Left ventricle myocardium inferior (tissue), 1 donor: Measurements from ENCODE around the gene SSH2. TPM values are rescaled to one million over a fixed set of nuclear protein-coding genes. Genes with fewer than 3 reads are reported as not detected.

Source experiments
- DNase-seq: peaks from one replicate; pipeline ENCODE4 v3.0.0-alpha.2; 2020
- H3K27ac ChIP-seq: fragments of 200-600 bp; replicated peaks from 2 replicates; pipeline ENCODE4 v1.8.0; 2021
- H3K27me3 ChIP-seq: fragments of 200-600 bp; 2 replicates; pipeline ENCODE4 v1.8.0; 2021; ENCODE audit warnings: low read depth
- H3K36me3 ChIP-seq: fragments of 200-600 bp; 2 replicates; pipeline ENCODE4 v1.8.0; 2021
- H3K4me1 ChIP-seq: fragments of 200-600 bp; 2 replicates; pipeline ENCODE4 v1.8.0; 2021
- H3K4me3 ChIP-seq: fragments of 200-600 bp; 2 replicates; pipeline ENCODE4 v1.8.0; 2021; ENCODE audit warnings: mild to moderate bottlenecking, moderate library complexity
- H3K9me3 ChIP-seq: fragments of 200-600 bp; replicated peaks from 2 replicates; pipeline ENCODE4 v1.8.0; 2021
- intact Hi-C: fragments of 100-400 bp; cut with micrococcal nuclease; formaldehyde crosslinking; loops from one replicate; pipeline ENCODE4 v1.11.0; 2022
- total RNA-seq: library from RNA; stranded (reverse); fragmentation: NEBNext Ultra II Directional; extraction: Animal tissue kit (Norgen Biotek cat#: 25700); gene quantifications from one replicate; pipeline ENCODE4 v1.2.1, GENCODE V29; 2021
- TF ChIP-seq, protein P1 (sequence below): fragments of 200-600 bp; IDR thresholded peaks from 2 replicates; pipeline ENCODE4 v1.8.0; 2021; ENCODE audit warnings: antibody characterized with exemption, mild to moderate bottlenecking, borderline replicate concordance
- donor health status: DM: no; HTN: yes; CAD: no; lungs with severe emphysema.

The SSH2 gene
- total RNA-seq, 1 donor from 2014 or later, result 28.6 TPM

DNA sequence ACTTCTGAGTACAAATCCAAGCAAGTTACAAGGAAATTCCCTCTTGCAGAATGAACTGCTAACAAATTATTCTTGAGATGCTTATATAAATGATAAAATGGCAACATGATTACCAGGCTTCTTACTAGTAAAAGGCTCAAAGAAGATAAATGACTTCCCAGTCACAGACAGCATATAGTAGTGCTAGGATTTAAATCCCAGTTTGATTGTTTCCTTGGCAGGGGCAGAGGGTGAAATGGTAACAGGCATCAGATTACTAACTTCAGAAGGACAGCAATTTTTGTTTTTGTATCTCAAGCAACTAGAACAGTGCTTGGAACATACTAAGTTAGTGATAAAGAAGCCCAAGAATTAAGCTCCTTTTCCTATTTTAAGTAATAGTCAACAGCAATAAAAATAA lies 102.8 kb downstream of the SSH2 start:
- intact Hi-C loops, result no loop called here

DNA sequence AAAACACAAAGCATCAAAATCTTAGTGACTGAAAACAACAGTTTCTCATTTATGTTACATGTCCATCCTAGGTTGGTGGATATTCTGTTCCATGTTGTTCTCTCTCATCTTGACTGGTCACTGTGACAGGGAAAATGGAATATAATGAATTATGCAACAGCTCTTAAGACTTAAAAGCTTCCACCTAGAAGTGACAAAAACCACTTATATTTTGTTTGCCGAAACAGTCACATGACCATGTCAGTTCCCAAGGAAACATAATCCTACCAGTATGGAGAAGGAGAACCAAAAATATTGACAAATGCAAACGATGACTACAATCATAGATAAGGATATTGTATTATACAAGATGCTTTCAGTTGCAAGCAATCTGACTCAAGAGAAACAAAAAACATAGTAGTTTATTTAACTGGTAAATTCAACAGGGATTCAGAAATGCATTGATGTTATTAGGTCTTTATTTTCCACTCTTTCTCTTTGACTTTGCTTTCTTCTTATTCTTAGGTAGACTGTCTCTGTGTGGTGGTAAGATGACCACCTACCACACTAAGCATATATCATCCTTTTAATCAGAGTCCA lies 103.8 kb downstream of the SSH2 start:
- TF ChIP-seq, protein P1, sequence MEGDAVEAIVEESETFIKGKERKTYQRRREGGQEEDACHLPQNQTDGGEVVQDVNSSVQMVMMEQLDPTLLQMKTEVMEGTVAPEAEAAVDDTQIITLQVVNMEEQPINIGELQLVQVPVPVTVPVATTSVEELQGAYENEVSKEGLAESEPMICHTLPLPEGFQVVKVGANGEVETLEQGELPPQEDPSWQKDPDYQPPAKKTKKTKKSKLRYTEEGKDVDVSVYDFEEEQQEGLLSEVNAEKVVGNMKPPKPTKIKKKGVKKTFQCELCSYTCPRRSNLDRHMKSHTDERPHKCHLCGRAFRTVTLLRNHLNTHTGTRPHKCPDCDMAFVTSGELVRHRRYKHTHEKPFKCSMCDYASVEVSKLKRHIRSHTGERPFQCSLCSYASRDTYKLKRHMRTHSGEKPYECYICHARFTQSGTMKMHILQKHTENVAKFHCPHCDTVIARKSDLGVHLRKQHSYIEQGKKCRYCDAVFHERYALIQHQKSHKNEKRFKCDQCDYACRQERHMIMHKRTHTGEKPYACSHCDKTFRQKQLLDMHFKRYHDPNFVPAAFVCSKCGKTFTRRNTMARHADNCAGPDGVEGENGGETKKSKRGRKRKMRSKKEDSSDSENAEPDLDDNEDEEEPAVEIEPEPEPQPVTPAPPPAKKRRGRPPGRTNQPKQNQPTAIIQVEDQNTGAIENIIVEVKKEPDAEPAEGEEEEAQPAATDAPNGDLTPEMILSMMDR, result no peak
- Histone ChIP-seq H3K27ac (no peak overlapping the region), H3K4me3 (no peak overlapping the region), H3K9me3 (no peaks in the 10 kb centered on the region), H3K27me3 (no peaks in the 10 kb centered on the region), H3K4me1 (no peaks in the 10 kb centered on the region), H3K36me3 (no peaks in the 10 kb centered on the region)
- intact Hi-C loops, result no loop called here
- DNase-seq, result no peak

More for the DNA sequence above, 102.8 kb downstream of the SSH2 start:
- Histone ChIP-seq H3K27ac (no peak overlapping the region), H3K4me1 (no peaks in the 10 kb centered on the region), H3K9me3 (no peaks in the 10 kb centered on the region), H3K4me3 (no peak overlapping the region), H3K27me3 (no peaks in the 10 kb centered on the region), H3K36me3 (no peaks in the 10 kb centered on the region)
- no peak for DNase-seq
- TF ChIP-seq, protein P1, result no peak

DNA sequence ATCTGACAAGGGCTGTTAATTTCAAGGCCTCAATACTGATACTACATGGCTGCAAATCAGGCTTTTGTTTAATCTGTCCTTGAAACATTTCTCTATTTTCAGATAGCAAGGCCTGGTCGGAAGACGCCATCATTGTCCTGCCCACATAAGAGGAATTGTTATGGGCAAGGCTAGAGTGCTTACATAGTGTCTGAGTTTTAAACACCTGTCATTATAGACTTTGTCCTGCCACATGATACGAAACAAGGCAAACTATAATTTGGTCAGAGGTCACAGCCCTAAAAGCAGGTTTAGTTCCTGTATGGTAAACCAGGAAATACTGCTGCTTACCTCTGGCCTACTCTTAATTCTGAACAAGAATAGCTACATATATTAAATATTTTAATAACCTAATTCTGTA lies 104.4 kb downstream of the SSH2 start:
- Histone ChIP-seq H3K4me3 (no peak overlapping the region), H3K27me3 (no peaks in the 10 kb centered on the region), H3K36me3 (no peaks in the 10 kb centered on the region), H3K4me1 (no peaks in the 10 kb centered on the region), H3K9me3 (no peaks in the 10 kb centered on the region), H3K27ac (no peak overlapping the region)
- no peak for DNase-seq
- intact Hi-C loops, result no loop called here
- TF ChIP-seq, protein P1, result no peak

DNA sequence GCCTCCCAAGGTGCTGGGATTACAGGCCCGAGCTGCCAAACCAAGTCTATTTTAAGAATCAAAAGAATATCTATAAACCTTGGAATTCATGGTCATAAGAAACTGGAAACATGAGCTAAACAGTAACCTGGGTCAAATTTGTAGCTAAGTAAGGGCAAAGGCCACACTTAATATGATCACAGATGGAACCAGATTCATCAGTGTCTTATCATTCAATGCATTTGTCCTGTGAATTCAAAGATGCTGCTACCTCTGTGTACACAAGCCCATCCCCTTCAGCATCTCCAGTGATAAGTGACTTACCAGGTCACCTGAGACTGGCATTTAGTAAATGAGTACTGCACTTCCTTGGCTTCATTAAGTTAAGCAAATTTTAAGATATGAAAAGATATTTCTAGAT lies 108.1 kb downstream of the SSH2 start:
- no peaks in the 10 kb centered on the region for H3K27me3 ChIP-seq
- H3K9me3 ChIP-seq, result no peaks in the 10 kb centered on the region
- H3K4me3 ChIP-seq, result no peak overlapping the region
- H3K36me3 ChIP-seq, result no peaks in the 10 kb centered on the region
- TF ChIP-seq, protein P1, result no peak
- DNase-seq, result no peak
- no peak overlapping the region for H3K27ac ChIP-seq
- no peaks in the 10 kb centered on the region for H3K4me1 ChIP-seq
- intact Hi-C loops, result no loop called here

DNA sequence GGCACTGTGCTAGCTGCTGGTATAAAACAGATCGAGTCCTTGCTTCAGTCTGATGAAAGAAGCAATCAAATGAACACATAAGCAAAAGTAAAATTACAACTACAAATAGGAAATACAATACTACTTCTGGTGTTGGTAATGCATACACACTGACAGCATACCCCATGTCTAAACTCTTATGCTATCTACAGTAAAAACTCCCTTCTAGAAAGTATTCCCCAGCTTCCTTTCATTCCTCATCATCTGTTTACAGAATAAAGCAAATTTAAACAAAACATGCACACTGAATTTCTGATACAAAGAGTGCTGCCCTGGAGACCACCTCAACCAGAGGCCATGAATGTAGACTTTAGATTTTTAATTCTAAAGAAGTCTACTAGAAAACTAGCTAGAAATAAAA lies 109.6 kb downstream of the SSH2 start:
- Histone ChIP-seq H3K27ac (no peak overlapping the region), H3K4me1 (no peaks in the 10 kb centered on the region), H3K27me3 (no peaks in the 10 kb centered on the region), H3K4me3 (no peak overlapping the region), H3K36me3 (no peaks in the 10 kb centered on the region), H3K9me3 (no peaks in the 10 kb centered on the region)
- no peak for DNase-seq
- TF ChIP-seq, protein P1, result no peak
- intact Hi-C loops, result no loop called here
